GM18520 (cell line): ENCODE data around the gene RBL2.

Source experiments
- ATAC-seq: cut with Tn5 transposase; IDR thresholded peaks from one replicate; pipeline ENCODE4 v1.9.1; 2021; ENCODE audit not compliant: unreplicated experiment

The RBL2 gene

DNA sequence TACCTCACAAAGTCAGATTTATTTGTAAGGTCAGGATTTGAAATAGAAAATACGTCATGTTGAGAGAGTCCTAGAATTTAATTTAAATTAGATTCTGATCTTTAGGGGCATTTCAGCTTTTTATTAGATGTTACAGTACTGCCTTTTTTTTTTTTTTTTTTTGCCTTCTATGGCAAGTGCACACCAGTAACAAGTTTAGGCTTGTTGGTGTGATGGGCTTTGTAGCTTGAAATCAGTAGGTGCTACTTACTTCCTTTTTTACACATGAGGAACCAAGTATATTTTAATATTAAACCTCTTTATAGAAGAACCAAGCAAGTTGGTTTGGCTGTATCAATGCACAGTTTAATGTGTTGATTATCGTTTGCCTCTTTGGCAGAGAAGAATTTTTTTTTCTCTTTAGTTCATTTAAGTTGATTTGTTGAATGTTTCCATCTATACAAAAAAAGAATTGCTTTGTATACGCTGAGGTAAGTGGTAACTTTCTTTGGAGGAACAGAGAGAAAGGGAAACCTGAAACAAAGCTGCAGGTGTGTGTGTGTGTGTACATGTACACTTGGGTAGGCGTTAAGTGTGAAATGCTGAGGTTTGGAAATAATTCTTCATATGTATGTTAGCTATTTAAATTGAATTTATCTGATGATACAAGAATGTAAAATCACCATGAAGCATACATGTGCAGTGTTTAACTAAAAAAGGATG is 15.7 kb downstream of the RBL2 start:
- no peak for ATAC-seq

- no peak for ATAC-seq
These were observed 19.7 kb downstream of the RBL2 start for GRCh38 chr16:53453928-53454327.

DNA sequence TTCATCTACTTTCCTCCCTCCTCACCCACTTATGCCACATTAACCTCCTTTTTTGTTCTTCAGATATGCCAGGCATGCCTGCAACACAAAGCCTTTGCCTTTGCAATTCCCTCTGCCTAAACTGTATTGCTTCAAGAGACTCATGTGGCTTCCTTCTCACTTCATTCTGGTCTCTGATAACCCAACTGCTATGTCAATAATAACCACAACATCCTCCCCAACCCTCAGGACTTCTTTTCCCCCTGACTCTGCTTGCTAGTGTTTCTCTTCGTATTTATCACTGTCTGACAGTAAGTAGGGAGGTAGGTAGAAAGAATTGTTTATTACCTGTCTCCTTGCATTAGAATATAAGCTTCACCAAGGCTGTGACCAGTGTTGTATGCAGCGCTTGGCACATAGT is 22.4 kb downstream of the RBL2 start:
- ATAC-seq: no peak

GRCh38 chr16:53457670-53458069 is 23.4 kb downstream of the RBL2 start:
- ATAC-seq: peak; percentile 100

DNA sequence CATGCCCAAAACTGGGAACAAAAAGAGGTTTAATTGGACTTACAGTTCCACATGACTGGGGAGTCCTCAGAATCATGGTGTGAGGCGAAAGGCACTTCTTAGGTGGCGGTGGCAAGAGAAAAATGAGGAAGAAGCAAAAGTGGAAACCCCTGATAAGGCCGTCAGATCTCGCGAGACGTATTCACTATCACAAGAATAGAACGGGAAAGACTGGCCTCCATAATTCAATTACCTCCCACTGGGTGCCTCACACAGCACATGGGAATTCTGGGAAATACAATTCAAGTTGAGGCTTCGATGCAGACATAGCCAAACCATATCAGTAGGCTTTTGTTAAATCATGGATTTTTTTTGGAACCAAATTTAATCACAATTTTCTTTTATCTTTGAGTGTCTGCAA is 24.4 kb downstream of the RBL2 start:
- ATAC-seq: no peak

GRCh38 chr16:53465606-53466280 is 31.5 kb downstream of the RBL2 start:
- ATAC-seq: no peak

DNA sequence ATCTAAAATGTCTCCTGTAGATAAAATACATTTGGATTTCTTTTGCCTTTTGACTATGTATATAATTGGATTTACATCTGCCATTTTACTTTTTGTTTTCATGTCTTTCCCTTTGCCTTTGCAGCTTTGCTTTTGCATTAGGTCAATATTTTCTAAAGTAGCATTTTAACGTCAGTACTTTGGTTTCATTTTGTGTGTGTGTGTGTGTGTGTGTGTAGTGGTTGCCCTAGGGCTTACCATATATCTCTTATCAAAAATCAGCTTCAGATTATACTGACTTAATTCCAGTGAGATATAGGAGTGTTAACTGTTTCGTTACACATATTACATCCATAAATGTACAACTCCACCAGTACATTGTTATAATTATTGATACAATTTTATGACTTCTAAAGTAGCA is 42.6 kb downstream of the RBL2 start:
- ATAC-seq: no peak

GRCh38 chr16:53478965-53479364 is 44.7 kb downstream of the RBL2 start:
- no peak for ATAC-seq

DNA sequence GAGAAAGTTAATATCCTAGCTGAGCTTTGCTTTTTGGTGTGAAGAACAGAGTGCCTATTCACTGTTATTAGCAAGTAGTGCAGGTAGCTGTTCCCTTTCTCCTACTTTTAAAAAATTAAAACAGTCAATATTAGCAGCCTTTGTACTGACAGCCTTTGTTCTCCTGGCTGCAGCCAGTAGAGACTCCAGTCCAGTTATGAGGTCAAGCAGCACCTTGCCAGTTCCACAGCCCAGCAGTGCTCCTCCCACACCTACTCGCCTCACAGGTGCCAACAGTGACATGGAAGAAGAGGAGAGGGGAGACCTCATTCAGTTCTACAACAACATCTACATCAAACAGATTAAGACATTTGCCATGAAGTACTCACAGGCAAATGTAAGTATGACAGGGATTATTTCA is 46.1 kb downstream of the RBL2 start:
- ATAC-seq: no peak

DNA sequence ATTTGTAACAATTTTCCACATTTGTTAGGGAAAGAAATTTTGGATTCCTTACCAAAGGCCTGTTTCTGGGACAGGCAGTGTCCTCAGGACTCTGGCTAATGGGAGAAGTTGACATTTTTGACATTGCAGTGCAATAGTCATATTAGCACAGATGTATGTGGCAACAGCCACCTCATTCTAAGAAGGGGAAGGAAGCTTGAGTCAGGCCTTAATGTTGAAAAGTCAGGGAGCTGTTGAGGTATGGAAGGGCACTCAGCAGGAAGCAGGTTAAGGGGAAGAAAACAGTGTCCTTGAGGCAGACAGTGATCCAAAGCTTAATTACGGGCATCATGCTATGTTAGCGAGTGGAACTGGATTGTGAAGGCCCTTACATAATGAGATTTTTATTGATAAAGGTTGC is 47.9 kb downstream of the RBL2 start:
- ATAC-seq: no peak

GRCh38 chr16:53484542-53484941 is 50.3 kb downstream of the RBL2 start:
- no peak for ATAC-seq

GRCh38 chr16:53486230-53486629 is 52.0 kb downstream of the RBL2 start:
- no peak for ATAC-seq

GRCh38 chr16:53489755-53490154 is 55.5 kb downstream of the RBL2 start:
- no peak for ATAC-seq

DNA sequence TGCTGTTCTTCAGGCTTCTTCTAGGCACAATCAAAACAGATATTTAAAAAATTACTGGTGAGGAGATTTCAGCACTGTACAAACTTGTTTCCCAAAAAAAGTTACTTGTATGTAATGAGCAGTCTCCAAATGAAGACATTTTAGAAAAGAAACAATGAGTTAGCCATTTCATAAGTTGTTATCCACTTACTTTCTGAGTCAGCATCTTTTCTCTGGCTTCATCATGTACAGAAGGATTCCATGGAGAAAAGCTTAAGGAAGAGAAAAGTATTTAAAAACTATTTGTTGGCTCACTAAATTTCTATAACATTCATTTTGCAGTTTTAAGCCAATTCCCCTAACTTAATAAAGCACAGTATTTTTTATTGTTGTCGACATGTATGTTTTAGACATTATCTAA is 58.2 kb downstream of the RBL2 start:
- ATAC-seq: no peak

DNA sequence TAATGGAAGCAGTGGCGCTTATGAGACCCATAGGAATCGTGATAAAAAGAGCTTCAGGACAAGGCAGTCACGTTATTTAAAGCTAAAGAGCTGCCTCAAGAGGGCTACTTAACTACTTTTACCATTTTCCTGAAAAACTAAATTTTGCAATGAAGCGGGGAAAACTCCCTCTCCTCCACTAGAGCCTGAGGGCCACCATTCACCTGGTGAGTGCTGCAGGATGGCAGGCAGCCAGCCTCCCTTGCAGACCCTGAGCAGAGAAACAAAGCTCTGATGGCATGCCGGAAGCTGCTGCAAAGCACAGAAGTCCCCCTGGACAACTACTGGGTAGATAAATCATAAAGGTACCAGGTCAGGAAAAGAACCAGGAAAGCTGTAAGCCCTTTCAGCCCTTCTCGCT is 60.4 kb downstream of the RBL2 start:
- no peak for ATAC-seq

- ATAC-seq: no peak
These were observed 61.1 kb downstream of the RBL2 start for GRCh38 chr16:53495325-53495724.

GRCh38 chr16:53498984-53499383 is 64.7 kb downstream of the RBL2 start:
- ATAC-seq: no peak

- ATAC-seq: no peak
These were observed 67.1 kb downstream of the RBL2 start for GRCh38 chr16:53501216-53501859.

DNA sequence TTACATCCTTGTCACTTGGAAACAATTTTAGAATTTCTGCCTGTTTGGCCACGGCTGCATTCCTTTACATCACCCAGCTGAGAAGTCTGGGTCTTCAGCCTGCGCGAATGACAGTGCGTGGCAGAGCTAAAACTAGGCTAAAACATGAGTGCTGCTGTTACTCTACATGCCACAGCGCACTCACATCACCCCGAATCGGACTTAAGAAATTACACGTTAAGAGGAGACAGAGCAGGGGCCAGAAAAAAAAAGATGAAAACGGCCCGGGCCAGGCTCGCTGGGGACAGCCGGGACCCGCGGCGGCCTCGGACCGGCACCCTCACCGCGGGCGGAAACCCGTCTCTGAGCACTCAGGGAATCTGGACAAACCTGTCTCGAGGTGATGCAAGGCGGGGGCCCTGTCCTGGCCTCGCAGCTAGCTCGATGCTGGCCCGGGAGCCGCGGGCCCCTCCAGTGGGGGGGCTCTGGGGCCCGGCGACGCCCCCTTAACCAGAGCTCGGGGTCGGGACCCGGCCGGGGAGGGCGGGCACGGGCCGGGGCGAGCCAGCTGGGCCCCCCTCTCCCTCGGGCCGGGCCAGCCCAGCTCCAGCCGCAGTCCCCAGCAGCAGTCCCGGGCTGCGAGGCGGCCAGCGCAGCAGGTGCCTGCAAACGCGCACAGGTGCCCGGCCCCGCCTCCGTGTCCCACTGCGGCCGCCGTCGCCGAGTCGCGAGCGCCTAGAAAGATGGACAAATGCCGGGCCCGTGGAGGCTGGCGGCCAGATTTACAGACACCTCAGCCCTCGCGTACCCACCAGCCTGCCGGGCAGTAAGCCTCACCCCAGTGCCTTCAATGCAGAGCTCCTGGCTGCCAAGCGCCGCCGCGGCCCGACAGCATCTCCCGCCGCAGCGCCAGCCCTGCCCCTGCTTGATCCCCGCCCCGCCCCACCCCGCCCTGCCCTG is 68.3 kb downstream of the RBL2 start, which contains the start of gene AKTIP:
Gene AKTIP (minus strand): TSS at position 879 of the 939 bp plus-strand sequence. CDS start 2,950 bp downstream, outside the sequence.
- ATAC-seq: peak; percentile 9

GRCh38 chr16:53503270-53503923 is 69.1 kb downstream of the RBL2 start:
- ATAC-seq: peak; percentile 96
